HepG2 (cell line): ENCODE measurements around the gene NUB1. TPM values are rescaled to one million over a fixed set of nuclear protein-coding genes. Genes with fewer than 3 reads are reported as not detected.

ENCODE experiments used
- ATAC-seq: fragments of 200-7000 bp; cut with Tn5 transposase; 3 replicates; pipeline ENCODE4 v1.9.1; 2020; ENCODE audit warnings: mild to moderate bottlenecking, moderate library complexity
- BruUV-seq: library from RNA; stranded (reverse); fragments of 400-500 nt; replicated peaks from 2 replicates; lab custom pipeline; 2021; lab: Mats Ljungman, UMichigan
- CTCF ChIA-PET: fragments of 300-600 bp; formaldehyde crosslinking; extraction: SDS; loops from one replicate; lab custom pipeline; 2021; ENCODE audit warnings: low total read pairs, inconsistent platforms, low intra/inter-chr PET ratio; lab: Yijun Ruan, JAX
- POLR2A ChIA-PET: fragments of 350-600 bp; sonication (Branson Sonifier 250); formaldehyde crosslinking; loops from one replicate; lab custom pipeline; 2020; ENCODE audit warnings: antibody characterized with exemption, inconsistent platforms; lab: Yijun Ruan, JAX
- DNase-seq: peaks from one replicate; pipeline ENCODE4 v3.0.0-alpha.2; 2015; ENCODE audit warnings: low spot score
- FAIRE-seq: peaks from 3 replicates; lab custom pipeline; 2011; peaks lifted over from hg19 to GRCh38; lab: Jason Lieb, UNC
- H2AFZ ChIP-seq: one replicate; pipeline ENCODE4 v1.6.1; 2011; ENCODE audit warnings: low read length, inconsistent platforms
- H3K27ac ChIP-seq: fragments of 300-600 bp; 3 replicates; pipeline ENCODE4 v1.8.0; 2011; ENCODE audit warnings: mixed run types, mild to moderate bottlenecking, mixed read lengths, low read length, inconsistent platforms; ENCODE audit not compliant: insufficient read depth; ENCODE audit errors: extremely low read length
- H3K27me3 ChIP-seq, 2 experiments: fragments of 200-600 bp in 1 of 2; 2 replicates in 1 of 2; 3 replicates in 1 of 2; pipeline versions ENCODE4 v1.6.0 to v1.8.0; 2011; ENCODE audit warnings: low read length in 2 of 2, mild to moderate bottlenecking in 2 of 2, moderate library complexity in 2 of 2, inconsistent platforms in 1 of 2; ENCODE audit not compliant: insufficient read depth in 2 of 2, control insufficient read depth in 1 of 2
- H3K36me3 ChIP-seq, 2 experiments: fragments of 200-600 bp in 1 of 2; replicated peaks in 1 of 2; 2 replicates in 1 of 2; 3 replicates in 1 of 2; pipeline versions ENCODE4 v1.5.1 to v1.8.0; 2011; ENCODE audit warnings: low read length in 2 of 2, inconsistent platforms in 1 of 2; ENCODE audit not compliant: insufficient read depth in 2 of 2, control insufficient read depth in 1 of 2
- H3K4me1 ChIP-seq: 2 replicates; pipeline ENCODE4 v1.5.1; 2012; ENCODE audit warnings: low read length, inconsistent platforms; ENCODE audit not compliant: insufficient read depth
- H3K4me2 ChIP-seq: 2 replicates; pipeline ENCODE4 v1.6.0; 2011; ENCODE audit warnings: low read depth, low read length, inconsistent platforms
- H3K4me3 ChIP-seq, 3 experiments: fragments of 200-600 bp in 1 of 3; sonication (generic), shearing (Covaris generic) in 1 of 3; replicated peaks in 1 of 3; 2 replicates each; pipeline ENCODE4 v1.5.1; 2011 to 2016; ENCODE audit warnings: low read length in 3 of 3, inconsistent platforms in 2 of 3, low read depth in 2 of 3, mild to moderate bottlenecking in 2 of 3, control low read depth in 1 of 3, mixed read lengths in 1 of 3; ENCODE audit not compliant: insufficient read depth in 1 of 3
- H3K79me2 ChIP-seq: one replicate; pipeline ENCODE4 v1.6.1; 2011; ENCODE audit warnings: low read length, inconsistent platforms; ENCODE audit not compliant: insufficient read depth
- H3K9ac ChIP-seq: 2 replicates; pipeline ENCODE4 v1.6.0; 2011; ENCODE audit warnings: mild to moderate bottlenecking, low read depth, low read length, inconsistent platforms; ENCODE audit not compliant: insufficient read depth
- H3K9me3 ChIP-seq: 2 replicates; pipeline ENCODE4 v1.5.1; 2012; ENCODE audit warnings: mild to moderate bottlenecking, low read length
- H4K20me1 ChIP-seq: 2 replicates; pipeline ENCODE4 v1.6.0; 2011; ENCODE audit warnings: inconsistent platforms, mild to moderate bottlenecking, low read length, moderate library complexity; ENCODE audit not compliant: insufficient read depth
- DBP ChIP-seq: sonication (generic); formaldehyde crosslinking; IDR thresholded peaks from 2 replicates; pipeline ENCODE4 v1.4.0; 2020; ENCODE audit warnings: missing genetic modification reagents; ENCODE audit errors: not compliant biosample characterization
- NR2F1 ChIP-seq, 2 experiments: fragments of 450-650 bp in 1 of 2; formaldehyde crosslinking in 1 of 2; IDR thresholded peaks; 2 replicates each; pipeline versions ENCODE4 v1.5.0 to v1.6.1; 2016 to 2020; ENCODE audit warnings: mild to moderate bottlenecking in 1 of 2, missing compliant biosample characterization in 1 of 2, missing genetic modification reagents in 1 of 2, moderate library complexity in 1 of 2
- SOX13 ChIP-seq, 3 experiments: fragments of 450-650 bp in 1 of 3; sonication (generic) in 1 of 3; formaldehyde crosslinking in 1 of 3; IDR thresholded peaks in 2 of 3; conservative IDR thresholded peaks in 1 of 3; 2 replicates each; pipeline versions ENCODE4 v1.5.0 to v1.6.1; 2016 to 2020; ENCODE audit warnings: antibody characterized with exemption in 1 of 3, mild to moderate bottlenecking in 1 of 3, missing compliant biosample characterization in 1 of 3, missing genetic modification reagents in 1 of 3, moderate library complexity in 1 of 3
- YY1 ChIP-seq: IDR thresholded peaks from 2 replicates; pipeline ENCODE4 v1.6.1; 2011; ENCODE audit warnings: low read length, low read depth, moderate library complexity, mild to moderate bottlenecking; ENCODE audit not compliant: insufficient read depth, insufficient replicate concordance
- ZNF44 ChIP-seq: sonication (generic); formaldehyde crosslinking; IDR thresholded peaks from 2 replicates; pipeline ENCODE4 v1.5.1; 2020; ENCODE audit warnings: mild to moderate bottlenecking, missing genetic modification reagents
- ZNF556 ChIP-seq: sonication (generic); formaldehyde crosslinking; IDR thresholded peaks from 2 replicates; pipeline ENCODE4 v1.4.0; 2020; ENCODE audit warnings: mild to moderate bottlenecking, missing genetic modification reagents, borderline replicate concordance
- WGBS: methylation state at CpG from one replicate; pipeline ENCODE4 v1.1.6; 2017; ENCODE audit warnings: low lambda C conversion rate; 5-methylcytosine and 5-hydroxymethylcytosine counted together
- in situ Hi-C: cut with HindIII; loops from 2 replicates; pipeline ENCODE4 v1.10.0; 2017; ENCODE audit warnings: low pct_unique_long_range_greater_than_20kb; ENCODE audit not compliant: extremely low pct_ligation_motif_present
- intact Hi-C: fragments of 100-400 bp; cut with micrococcal nuclease; formaldehyde crosslinking; loops from one replicate; pipeline ENCODE4 v1.10.0; 2022; ENCODE audit not compliant: unreplicated experiment
- polyA plus RNA-seq, 8 experiments: library from polyadenylated mRNA; depleted of rRNA in 3 of 8; stranded (reverse) in 7 of 8; unstranded in 1 of 8; fragments of >200 nt; fragmentation: Illumina TruSeq in 4 of 8; extraction: Trizol in 4 of 8; gene quantifications; 2 replicates each; pipeline versions ENCODE4 v1.2.1 to v1.2.3, GENCODE V29; 2011 to 2016; ENCODE audit warnings: low read depth in 4 of 8, missing spikeins in 1 of 8, mixed read lengths in 1 of 8; ENCODE audit not compliant: insufficient read depth in 1 of 8
- total RNA-seq, 5 experiments: library from RNA; depleted of rRNA; stranded (reverse); fragments of >200 nt; fragmentation: Illumina TruSeq; extraction: Trizol; gene quantifications; 2 replicates each; pipeline ENCODE4 v1.2.3, GENCODE V29; 2016; ENCODE audit warnings: low read depth in 1 of 5
- TF ChIP-seq, protein P1 (sequence below): sonication (generic); formaldehyde crosslinking; IDR thresholded peaks from 2 replicates; pipeline ENCODE4 v1.4.0; 2020; ENCODE audit warnings: missing genetic modification reagents, borderline replicate concordance
- TF ChIP-seq, protein P2 (sequence below): sonication (generic); formaldehyde crosslinking; IDR thresholded peaks from 2 replicates; pipeline ENCODE4 v1.5.1; 2020; ENCODE audit warnings: mild to moderate bottlenecking, missing genetic modification reagents, borderline replicate concordance

NUB1 gene
- total and polyA plus RNA-seq, 2 of the 13 experiments (the other 11 are each of a cell fraction or from before 2014, with no cell fraction given) = 27.1 to 37.0 TPM

GRCh38 chr7:151312356-151312755, 29.3 kb upstream of the NUB1 start:
- Histone ChIP-seq H3K4me3 (no peak overlapping the region), H3K9me3 (peaks cover 4% of the 10 kb centered on the region), H3K27ac (no peak overlapping the region), H3K27me3 (peaks cover 1 to 18% of the 10 kb centered on the region in 2 experiments; a peak in 1 of 5 replicates), H3K4me1 (peaks cover 6% of the 10 kb centered on the region; the same call in 1 of the 2 replicates), H3K79me2 (no peaks in the 10 kb centered on the region), H3K36me3 (no peaks in the 10 kb centered on the region), H2AFZ (no peak overlapping the region), H3K9ac (no peak overlapping the region), H3K4me2 (no peak overlapping the region), H4K20me1 (no peaks in the 10 kb centered on the region)
- CTCF ChIA-PET = interaction anchor here (1.3 kb wide), 1 partner anchor 39 kb away, joined by 4 read pairs; no protein-coding TSS in a partner anchor
- POLR2A ChIA-PET = no interaction called here
- TF ChIP-seq DBP (CRISPR knock-in tag) (no peak), ZNF44 (CRISPR knock-in tag) (no peak), NR2F1 (CRISPR knock-in tag; IDR thresholded peaks at IDR 0.05) (no peak), ZNF556 (CRISPR knock-in tag) (no peak), SOX13 (IDR thresholded peaks at IDR 0.05) (no peak), SOX13 (CRISPR knock-in tag; conservative IDR thresholded peaks at IDR 0.05 in 1 of 2, IDR thresholded peaks at IDR 0.05 in 1 of 2) (no peak), YY1 (no peak)
- TF ChIP-seq, protein P1, sequence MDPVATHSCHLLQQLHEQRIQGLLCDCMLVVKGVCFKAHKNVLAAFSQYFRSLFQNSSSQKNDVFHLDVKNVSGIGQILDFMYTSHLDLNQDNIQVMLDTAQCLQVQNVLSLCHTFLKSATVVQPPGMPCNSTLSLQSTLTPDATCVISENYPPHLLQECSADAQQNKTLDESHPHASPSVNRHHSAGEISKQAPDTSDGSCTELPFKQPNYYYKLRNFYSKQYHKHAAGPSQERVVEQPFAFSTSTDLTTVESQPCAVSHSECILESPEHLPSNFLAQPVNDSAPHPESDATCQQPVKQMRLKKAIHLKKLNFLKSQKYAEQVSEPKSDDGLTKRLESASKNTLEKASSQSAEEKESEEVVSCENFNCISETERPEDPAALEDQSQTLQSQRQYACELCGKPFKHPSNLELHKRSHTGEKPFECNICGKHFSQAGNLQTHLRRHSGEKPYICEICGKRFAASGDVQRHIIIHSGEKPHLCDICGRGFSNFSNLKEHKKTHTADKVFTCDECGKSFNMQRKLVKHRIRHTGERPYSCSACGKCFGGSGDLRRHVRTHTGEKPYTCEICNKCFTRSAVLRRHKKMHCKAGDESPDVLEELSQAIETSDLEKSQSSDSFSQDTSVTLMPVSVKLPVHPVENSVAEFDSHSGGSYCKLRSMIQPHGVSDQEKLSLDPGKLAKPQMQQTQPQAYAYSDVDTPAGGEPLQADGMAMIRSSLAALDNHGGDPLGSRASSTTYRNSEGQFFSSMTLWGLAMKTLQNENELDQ (CRISPR knock-in tag) = no peak
- TF ChIP-seq, protein P2, sequence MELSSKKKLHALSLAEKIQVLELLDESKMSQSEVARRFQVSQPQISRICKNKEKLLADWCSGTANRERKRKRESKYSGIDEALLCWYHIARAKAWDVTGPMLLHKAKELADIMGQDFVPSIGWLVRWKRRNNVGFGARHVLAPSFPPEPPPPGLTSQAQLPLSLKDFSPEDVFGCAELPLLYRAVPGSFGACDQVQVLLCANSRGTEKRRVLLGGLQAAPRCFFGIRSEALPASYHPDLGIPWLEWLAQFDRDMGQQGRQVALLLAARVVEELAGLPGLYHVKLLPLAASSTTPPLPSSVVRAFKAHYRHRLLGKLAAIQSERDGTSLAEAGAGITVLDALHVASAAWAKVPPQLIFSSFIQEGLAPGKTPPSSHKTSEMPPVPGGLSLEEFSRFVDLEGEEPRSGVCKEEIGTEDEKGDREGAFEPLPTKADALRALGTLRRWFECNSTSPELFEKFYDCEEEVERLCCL (CRISPR knock-in tag) = no peak
- DNase-seq = no peak
- FAIRE-seq = no peak
- no TSS peak for BruUV-seq
- in situ Hi-C loops = no loop called here
- 38% methylated on average over 6 of the region's 6 CpGs for WGBS
- intact Hi-C loops = no loop called here
- ATAC-seq = no peak
